Measurements from ENCODE around the gene KCNJ9. TPM values are rescaled to one million over a fixed set of nuclear protein-coding genes. Genes with fewer than 3 reads are reported as not detected.
A peak's percentile ranks its signal among the peaks of the same experiment; 100 is the strongest.

The KCNJ9 gene
- total and polyA plus RNA-seq, 2 of the 13 experiments (the other 11 are each of a cell fraction or from before 2014, with no cell fraction given), result not detected

DNA sequence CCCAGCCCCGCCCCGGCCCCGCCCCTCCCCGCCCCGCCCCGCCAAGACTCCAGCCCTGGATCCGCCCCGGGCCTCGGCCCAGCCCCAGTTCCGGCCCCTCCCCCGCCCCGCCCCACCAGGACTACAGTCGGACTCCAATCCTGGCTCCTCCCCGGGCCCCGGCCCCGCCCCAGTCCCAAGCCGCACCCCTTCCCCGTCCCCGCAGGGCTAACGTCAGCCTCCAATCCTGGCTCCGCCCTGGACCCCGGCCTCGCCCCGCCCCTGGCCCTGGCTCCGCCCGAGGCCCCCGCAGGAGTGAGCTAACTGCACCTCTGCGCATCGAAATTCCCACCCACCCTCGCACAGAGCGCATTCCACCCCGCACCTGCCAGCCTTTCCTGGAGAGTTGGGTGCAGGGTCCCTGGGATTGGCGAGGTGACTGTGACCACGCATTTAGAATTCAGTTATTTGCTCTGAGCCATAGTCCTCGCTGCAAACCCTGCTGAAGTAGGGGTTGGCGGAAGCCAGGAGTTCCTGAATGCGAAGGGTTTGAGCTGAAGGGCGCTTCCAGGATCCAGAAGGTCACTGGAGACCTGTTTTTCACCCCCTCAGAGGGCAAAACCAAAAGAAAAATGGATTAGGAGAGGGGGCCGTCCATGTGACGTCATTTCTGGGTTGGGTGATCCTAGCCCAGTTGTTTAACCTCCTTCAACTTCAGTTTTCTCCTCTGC, 17.7 kb downstream of the KCNJ9 start (continued):
- TF ChIP-seq, protein P1, sequence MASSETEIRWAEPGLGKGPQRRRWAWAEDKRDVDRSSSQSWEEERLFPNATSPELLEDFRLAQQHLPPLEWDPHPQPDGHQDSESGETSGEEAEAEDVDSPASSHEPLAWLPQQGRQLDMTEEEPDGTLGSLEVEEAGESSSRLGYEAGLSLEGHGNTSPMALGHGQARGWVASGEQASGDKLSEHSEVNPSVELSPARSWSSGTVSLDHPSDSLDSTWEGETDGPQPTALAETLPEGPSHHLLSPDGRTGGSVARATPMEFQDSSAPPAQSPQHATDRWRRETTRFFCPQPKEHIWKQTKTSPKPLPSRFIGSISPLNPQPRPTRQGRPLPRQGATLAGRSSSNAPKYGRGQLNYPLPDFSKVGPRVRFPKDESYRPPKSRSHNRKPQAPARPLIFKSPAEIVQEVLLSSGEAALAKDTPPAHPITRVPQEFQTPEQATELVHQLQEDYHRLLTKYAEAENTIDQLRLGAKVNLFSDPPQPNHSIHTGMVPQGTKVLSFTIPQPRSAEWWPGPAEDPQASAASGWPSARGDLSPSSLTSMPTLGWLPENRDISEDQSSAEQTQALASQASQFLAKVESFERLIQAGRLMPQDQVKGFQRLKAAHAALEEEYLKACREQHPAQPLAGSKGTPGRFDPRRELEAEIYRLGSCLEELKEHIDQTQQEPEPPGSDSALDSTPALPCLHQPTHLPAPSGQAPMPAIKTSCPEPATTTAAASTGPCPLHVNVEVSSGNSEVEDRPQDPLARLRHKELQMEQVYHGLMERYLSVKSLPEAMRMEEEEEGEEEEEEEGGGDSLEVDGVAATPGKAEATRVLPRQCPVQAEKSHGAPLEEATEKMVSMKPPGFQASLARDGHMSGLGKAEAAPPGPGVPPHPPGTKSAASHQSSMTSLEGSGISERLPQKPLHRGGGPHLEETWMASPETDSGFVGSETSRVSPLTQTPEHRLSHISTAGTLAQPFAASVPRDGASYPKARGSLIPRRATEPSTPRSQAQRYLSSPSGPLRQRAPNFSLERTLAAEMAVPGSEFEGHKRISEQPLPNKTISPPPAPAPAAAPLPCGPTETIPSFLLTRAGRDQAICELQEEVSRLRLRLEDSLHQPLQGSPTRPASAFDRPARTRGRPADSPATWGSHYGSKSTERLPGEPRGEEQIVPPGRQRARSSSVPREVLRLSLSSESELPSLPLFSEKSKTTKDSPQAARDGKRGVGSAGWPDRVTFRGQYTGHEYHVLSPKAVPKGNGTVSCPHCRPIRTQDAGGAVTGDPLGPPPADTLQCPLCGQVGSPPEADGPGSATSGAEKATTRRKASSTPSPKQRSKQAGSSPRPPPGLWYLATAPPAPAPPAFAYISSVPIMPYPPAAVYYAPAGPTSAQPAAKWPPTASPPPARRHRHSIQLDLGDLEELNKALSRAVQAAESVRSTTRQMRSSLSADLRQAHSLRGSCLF (CRISPR knock-in tag; IDR thresholded peaks at IDR 0.05; ENCODE audit: borderline replicate concordance), result no peak
- TF ChIP-seq PHB2 (IDR thresholded peaks at IDR 0.05; ENCODE audit: partially characterized antibody), result no peak
- TF ChIP-seq ZNF746 (CRISPR knock-in tag; IDR thresholded peaks at IDR 0.05), result no peak
- no peak for TF ChIP-seq FOXK1 (CRISPR knock-in tag; IDR thresholded peaks at IDR 0.05; ENCODE audit: borderline replicate concordance, low read depth)
- no peak for TF ChIP-seq ZNF720 (CRISPR knock-in tag; IDR thresholded peaks at IDR 0.05)
- TF ChIP-seq, protein P2, sequence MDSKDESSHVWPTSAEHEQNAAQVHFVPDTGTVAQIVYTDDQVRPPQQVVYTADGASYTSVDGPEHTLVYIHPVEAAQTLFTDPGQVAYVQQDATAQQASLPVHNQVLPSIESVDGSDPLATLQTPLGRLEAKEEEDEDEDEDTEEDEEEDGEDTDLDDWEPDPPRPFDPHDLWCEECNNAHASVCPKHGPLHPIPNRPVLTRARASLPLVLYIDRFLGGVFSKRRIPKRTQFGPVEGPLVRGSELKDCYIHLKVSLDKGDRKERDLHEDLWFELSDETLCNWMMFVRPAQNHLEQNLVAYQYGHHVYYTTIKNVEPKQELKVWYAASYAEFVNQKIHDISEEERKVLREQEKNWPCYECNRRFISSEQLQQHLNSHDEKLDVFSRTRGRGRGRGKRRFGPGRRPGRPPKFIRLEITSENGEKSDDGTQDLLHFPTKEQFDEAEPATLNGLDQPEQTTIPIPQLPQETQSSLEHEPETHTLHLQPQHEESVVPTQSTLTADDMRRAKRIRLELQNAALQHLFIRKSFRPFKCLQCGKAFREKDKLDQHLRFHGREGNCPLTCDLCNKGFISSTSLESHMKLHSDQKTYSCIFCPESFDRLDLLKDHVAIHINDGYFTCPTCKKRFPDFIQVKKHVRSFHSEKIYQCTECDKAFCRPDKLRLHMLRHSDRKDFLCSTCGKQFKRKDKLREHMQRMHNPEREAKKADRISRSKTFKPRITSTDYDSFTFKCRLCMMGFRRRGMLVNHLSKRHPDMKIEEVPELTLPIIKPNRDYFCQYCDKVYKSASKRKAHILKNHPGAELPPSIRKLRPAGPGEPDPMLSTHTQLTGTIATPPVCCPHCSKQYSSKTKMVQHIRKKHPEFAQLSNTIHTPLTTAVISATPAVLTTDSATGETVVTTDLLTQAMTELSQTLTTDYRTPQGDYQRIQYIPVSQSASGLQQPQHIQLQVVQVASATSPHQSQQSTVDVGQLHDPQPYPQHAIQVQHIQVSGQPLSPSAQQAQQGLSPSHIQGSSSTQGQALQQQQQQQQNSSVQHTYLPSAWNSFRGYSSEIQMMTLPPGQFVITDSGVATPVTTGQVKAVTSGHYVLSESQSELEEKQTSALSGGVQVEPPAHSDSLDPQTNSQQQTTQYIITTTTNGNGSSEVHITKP (CRISPR knock-in tag; IDR thresholded peaks at IDR 0.05; ENCODE audit: low read depth), result no peak; the same call in 1 of the 2 replicates
- no peak for TF ChIP-seq RARG (CRISPR knock-in tag; IDR thresholded peaks at IDR 0.05; ENCODE audit: low read depth)
- TF ChIP-seq RARA (CRISPR knock-in tag; IDR thresholded peaks at IDR 0.05), result no peak
- TF ChIP-seq SAFB2 (CRISPR knock-in tag; IDR thresholded peaks at IDR 0.05; ENCODE audit: borderline replicate concordance, low read depth), result no peak
- no peak for TF ChIP-seq ZNF44 (CRISPR knock-in tag; IDR thresholded peaks at IDR 0.05)
- TF ChIP-seq ZBTB7B (CRISPR knock-in tag; IDR thresholded peaks at IDR 0.05), result peak; percentile 60; the same call in 1 of the 2 replicates
- no peak for TF ChIP-seq ZNF562 (CRISPR knock-in tag; IDR thresholded peaks at IDR 0.05; ENCODE audit: borderline replicate concordance)
- no peak for TF ChIP-seq NFYB (CRISPR knock-in tag; IDR thresholded peaks at IDR 0.05)
- no peak for TF ChIP-seq GFI1 (CRISPR knock-in tag; IDR thresholded peaks at IDR 0.05; ENCODE audit: borderline replicate concordance)
- no peak for TF ChIP-seq AGO1 (IDR thresholded peaks at IDR 0.05; ENCODE audit: low read depth, low read length, poor library complexity, severe bottlenecking)
- TF ChIP-seq ZMAT5 (CRISPR knock-in tag; IDR thresholded peaks at IDR 0.05; ENCODE audit: borderline replicate concordance, low read depth), result no peak
- TF ChIP-seq YEATS2 (CRISPR knock-in tag; IDR thresholded peaks at IDR 0.05; ENCODE audit: borderline replicate concordance), result no peak
- TF ChIP-seq POLR2G (IDR thresholded peaks at IDR 0.05; ENCODE audit: low read depth, low read length), result 0 out of 2 replicates have a peak, but pooled peaks have one; percentile 40
- no peak for TF ChIP-seq TMF1 (CRISPR knock-in tag; IDR thresholded peaks at IDR 0.05; ENCODE audit: low read depth)
- TF ChIP-seq ZNF326 (CRISPR knock-in tag; IDR thresholded peaks at IDR 0.05; ENCODE audit: borderline replicate concordance), result no peak
- no peak for TF ChIP-seq SMARCE1 (IDR thresholded peaks at IDR 0.05; ENCODE audit: borderline replicate concordance)
- TF ChIP-seq NBN (conservative IDR thresholded peaks at IDR 0.05), result no peak
- peak; percentile 82 for TF ChIP-seq TEAD3 (CRISPR knock-in tag; optimal IDR thresholded peaks at IDR 0.05; ENCODE audit: borderline replicate concordance)
